ENCODE results near the gene TMIGD1. TPM values are rescaled to one million over a fixed set of nuclear protein-coding genes. Genes with fewer than 3 reads are reported as not detected.

Gene TMIGD1
- total RNA-seq, 2 experiments from 2014 or later: not detected

- peaks cover 9% of the 10 kb centered on the region for H3K4me1 Mint-ChIP-seq (ENCODE audit: low read depth)
- H3K27me3 ChIP-seq (ENCODE audit: control insufficient read depth in 1 of 2, insufficient read depth in 2 of 2, low read length in 2 of 2): no peaks in the 10 kb centered on the region
- peaks cover 10% of the 10 kb centered on the region for H3K4me1 ChIP-seq (ENCODE audit: insufficient read depth, low read length)
- H3K4me3 ChIP-seq (ENCODE audit: low read length): no peak overlapping the region
- ChIA-PET CTCF (interaction anchor here (0.6 to 1.5 kb wide), 2 partner anchors 22 to 74 kb away, joined by 3 to 4 read pairs; no protein-coding TSS in a partner anchor), POLR2A (no interaction called here)
- intact Hi-C loops (cut with DNase I, micrococcal nuclease): no loop called here
- TF ChIP-seq, protein P1, sequence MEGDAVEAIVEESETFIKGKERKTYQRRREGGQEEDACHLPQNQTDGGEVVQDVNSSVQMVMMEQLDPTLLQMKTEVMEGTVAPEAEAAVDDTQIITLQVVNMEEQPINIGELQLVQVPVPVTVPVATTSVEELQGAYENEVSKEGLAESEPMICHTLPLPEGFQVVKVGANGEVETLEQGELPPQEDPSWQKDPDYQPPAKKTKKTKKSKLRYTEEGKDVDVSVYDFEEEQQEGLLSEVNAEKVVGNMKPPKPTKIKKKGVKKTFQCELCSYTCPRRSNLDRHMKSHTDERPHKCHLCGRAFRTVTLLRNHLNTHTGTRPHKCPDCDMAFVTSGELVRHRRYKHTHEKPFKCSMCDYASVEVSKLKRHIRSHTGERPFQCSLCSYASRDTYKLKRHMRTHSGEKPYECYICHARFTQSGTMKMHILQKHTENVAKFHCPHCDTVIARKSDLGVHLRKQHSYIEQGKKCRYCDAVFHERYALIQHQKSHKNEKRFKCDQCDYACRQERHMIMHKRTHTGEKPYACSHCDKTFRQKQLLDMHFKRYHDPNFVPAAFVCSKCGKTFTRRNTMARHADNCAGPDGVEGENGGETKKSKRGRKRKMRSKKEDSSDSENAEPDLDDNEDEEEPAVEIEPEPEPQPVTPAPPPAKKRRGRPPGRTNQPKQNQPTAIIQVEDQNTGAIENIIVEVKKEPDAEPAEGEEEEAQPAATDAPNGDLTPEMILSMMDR (IDR thresholded peaks at IDR 0.05): no peak
- H3K27me3 Mint-ChIP-seq: no peaks in the 10 kb centered on the region
- H3K9me3 Mint-ChIP-seq: no peaks in the 10 kb centered on the region
- H3K36me3 ChIP-seq (ENCODE audit: insufficient read depth, low read length): no peaks in the 10 kb centered on the region
- ATAC-seq (ENCODE audit: poor library complexity) (no peak), DNase-seq (no peak)
- no peak overlapping the region for H3K27ac Mint-ChIP-seq
- H3K27ac ChIP-seq (ENCODE audit: low read depth in 1 of 2, low read length in 2 of 2): no peak overlapping the region
- H3K4me3 Mint-ChIP-seq: no peak overlapping the region
- H3K9me3 ChIP-seq (ENCODE audit: control insufficient read depth in 1 of 2, insufficient read depth in 1 of 2, low read length in 2 of 2): peaks cover 0 to 10% of the 10 kb centered on the region in 2 experiments
- H3K36me3 Mint-ChIP-seq (ENCODE audit: low read depth): no peaks in the 10 kb centered on the region
Observed at GRCh38 chr17:30358055-30358760, 24.4 kb upstream of the TMIGD1 start.

DNA sequence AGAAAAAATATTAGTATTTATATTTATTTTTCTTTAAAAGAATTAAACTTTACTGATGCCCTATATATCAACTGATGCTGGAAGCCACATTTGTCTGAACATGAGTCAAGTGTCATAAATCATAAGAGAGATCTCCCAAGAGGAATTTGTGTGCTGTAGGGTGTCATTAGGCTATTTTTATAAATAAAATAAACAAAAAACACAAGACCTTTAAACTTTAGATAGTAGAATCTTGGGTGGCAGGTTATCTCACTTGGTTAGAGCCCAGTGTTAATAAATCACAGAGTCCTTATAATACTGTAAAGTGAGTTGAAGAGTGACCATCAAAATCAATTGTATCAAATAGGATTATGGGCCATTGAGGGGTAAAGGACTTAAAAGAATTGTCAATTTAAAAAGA is 23.6 kb upstream of the TMIGD1 start:
- no peak overlapping the region for H3K4me3 ChIP-seq (ENCODE audit: low read length)
- H3K4me3 Mint-ChIP-seq: no peak overlapping the region
- ATAC-seq (ENCODE audit: poor library complexity): no peak
- no peaks in the 10 kb centered on the region for H3K36me3 Mint-ChIP-seq (ENCODE audit: low read depth)
- intact Hi-C loops (cut with DNase I, micrococcal nuclease): no loop called here
- H3K9me3 ChIP-seq (ENCODE audit: control insufficient read depth in 1 of 2, insufficient read depth in 1 of 2, low read length in 2 of 2): peaks cover 0 to 10% of the 10 kb centered on the region in 2 experiments
- DNase-seq: no peak
- H3K27me3 ChIP-seq (ENCODE audit: control insufficient read depth in 1 of 2, insufficient read depth in 2 of 2, low read length in 2 of 2): no peaks in the 10 kb centered on the region
- H3K4me1 Mint-ChIP-seq (ENCODE audit: low read depth): peaks cover 1% of the 10 kb centered on the region
- TF ChIP-seq, protein P1 (IDR thresholded peaks at IDR 0.05): no peak
- no peaks in the 10 kb centered on the region for H3K9me3 Mint-ChIP-seq
- H3K36me3 ChIP-seq (ENCODE audit: insufficient read depth, low read length): no peaks in the 10 kb centered on the region
- no peak overlapping the region for H3K27ac ChIP-seq (ENCODE audit: low read depth in 1 of 2, low read length in 2 of 2)
- CTCF ChIA-PET: interaction anchor here (0.7 to 1.5 kb wide), 2 partner anchors 21 to 27 kb away, joined by 3 to 4 read pairs; no protein-coding TSS in a partner anchor
- no peak overlapping the region for H3K27ac Mint-ChIP-seq
- POLR2A ChIA-PET: interaction anchor here (0.5 kb wide), 1 partner anchor 118 kb away, joined by 3 read pairs; no protein-coding TSS in a partner anchor
- no peaks in the 10 kb centered on the region for H3K27me3 Mint-ChIP-seq
- peaks cover 2% of the 10 kb centered on the region for H3K4me1 ChIP-seq (ENCODE audit: insufficient read depth, low read length)

DNA sequence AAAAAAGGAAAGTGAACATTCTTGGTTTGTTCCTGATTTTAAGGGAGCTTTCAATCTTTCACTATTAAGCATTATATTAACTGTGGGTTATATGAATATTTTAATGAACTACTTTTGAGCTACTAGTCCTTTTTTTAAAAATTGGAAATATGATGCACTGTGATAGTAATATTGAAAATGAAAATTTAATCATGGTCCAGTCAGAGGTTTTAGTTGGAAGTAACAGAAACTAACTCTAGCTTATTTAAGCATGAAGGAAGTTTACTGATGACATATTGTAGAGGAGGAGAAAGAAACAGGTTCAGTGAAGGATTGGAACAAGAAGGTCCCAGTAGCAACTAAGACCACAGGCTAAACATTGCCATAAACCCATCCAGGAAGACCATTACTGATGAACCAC is 20.8 kb upstream of the TMIGD1 start:
- no peaks in the 10 kb centered on the region for H3K4me1 Mint-ChIP-seq (ENCODE audit: low read depth)
- Histone ChIP-seq H3K4me1 (ENCODE audit: insufficient read depth, low read length) (no peaks in the 10 kb centered on the region), H3K27ac (ENCODE audit: low read depth in 1 of 2, low read length in 2 of 2) (no peak overlapping the region)

More for the DNA sequence above, 20.8 kb upstream of the TMIGD1 start:
- DNase-seq (no peak), ATAC-seq (ENCODE audit: poor library complexity) (no peak)
- H3K27me3 ChIP-seq (ENCODE audit: control insufficient read depth in 1 of 2, insufficient read depth in 2 of 2, low read length in 2 of 2): no peaks in the 10 kb centered on the region
- intact Hi-C loops (cut with DNase I, micrococcal nuclease): no loop called here
- ChIA-PET POLR2A (no interaction called here), CTCF (interaction anchor here (0.8 kb wide), 1 partner anchor 18 kb away, joined by 4 read pairs; no protein-coding TSS in a partner anchor)
- H3K9me3 ChIP-seq (ENCODE audit: control insufficient read depth in 1 of 2, insufficient read depth in 1 of 2, low read length in 2 of 2): no peaks in the 10 kb centered on the region
- no peak overlapping the region for H3K4me3 Mint-ChIP-seq
- no peaks in the 10 kb centered on the region for H3K36me3 Mint-ChIP-seq (ENCODE audit: low read depth)
- H3K36me3 ChIP-seq (ENCODE audit: insufficient read depth, low read length): no peaks in the 10 kb centered on the region
- H3K9me3 Mint-ChIP-seq: no peaks in the 10 kb centered on the region
- TF ChIP-seq, protein P1 (IDR thresholded peaks at IDR 0.05): no peak
- H3K27me3 Mint-ChIP-seq: no peaks in the 10 kb centered on the region
- no peak overlapping the region for H3K4me3 ChIP-seq (ENCODE audit: low read length)
- H3K27ac Mint-ChIP-seq: no peak overlapping the region
